H9 (cell line): ENCODE data around the gene GTF3C5. TPM values are rescaled to one million over a fixed set of nuclear protein-coding genes. Genes with fewer than 3 reads are reported as not detected.

ENCODE experiments used
- DNase-seq: peaks from one replicate; pipeline ENCODE4 v3.0.0-alpha.2; 2017
- H2AFZ ChIP-seq: one replicate; pipeline ENCODE4 v1.6.1; 2013; ENCODE audit warnings: mild to moderate bottlenecking, low read length, control low read depth, moderate library complexity
- H2AK5ac ChIP-seq: 2 replicates; pipeline ENCODE4 v1.6.1; 2013; ENCODE audit warnings: low read length, control low read depth, mixed read lengths; ENCODE audit not compliant: insufficient read length
- H2BK120ac ChIP-seq: one replicate; pipeline ENCODE4 v1.6.1; 2013; ENCODE audit warnings: low read depth, mild to moderate bottlenecking, low read length, control low read depth, inconsistent platforms; ENCODE audit not compliant: poor library complexity, severe bottlenecking
- H2BK12ac ChIP-seq: 2 replicates; pipeline ENCODE4 v1.6.1; 2013; ENCODE audit warnings: low read length, control low read depth, mixed read lengths, low read depth; ENCODE audit not compliant: insufficient read length
- H2BK15ac ChIP-seq: 2 replicates; pipeline ENCODE4 v1.6.1; 2013; ENCODE audit warnings: low read depth, low read length, control low read depth
- H2BK20ac ChIP-seq: one replicate; pipeline ENCODE4 v1.6.1; 2013; ENCODE audit warnings: low read depth, mild to moderate bottlenecking, low read length, control low read depth, inconsistent platforms; ENCODE audit not compliant: poor library complexity, severe bottlenecking
- H2BK5ac ChIP-seq: 2 replicates; pipeline ENCODE4 v1.6.1; 2013; ENCODE audit warnings: low read length, control low read depth, mixed read lengths; ENCODE audit not compliant: insufficient read length
- H3K14ac ChIP-seq: 2 replicates; pipeline ENCODE4 v1.6.1; 2013; ENCODE audit warnings: low read length, control low read depth; ENCODE audit not compliant: insufficient read depth
- H3K18ac ChIP-seq: 2 replicates; pipeline ENCODE4 v1.6.1; 2013; ENCODE audit warnings: low read depth, mild to moderate bottlenecking, mixed read lengths, low read length, control low read depth; ENCODE audit not compliant: insufficient read length
- H3K23ac ChIP-seq: 2 replicates; pipeline ENCODE4 v1.6.1; 2013; ENCODE audit warnings: low read length, control low read depth, mixed read lengths, low read depth; ENCODE audit not compliant: insufficient read length
- H3K23me2 ChIP-seq: 2 replicates; pipeline ENCODE4 v1.6.1; 2013; ENCODE audit warnings: low read depth, mild to moderate bottlenecking, mixed read lengths, low read length, control low read depth; ENCODE audit not compliant: insufficient read length, poor library complexity, severe bottlenecking
- H3K27ac ChIP-seq: 2 replicates; pipeline ENCODE4 v1.5.1; 2013; ENCODE audit warnings: low read length, control low read depth, mixed read lengths, low read depth; ENCODE audit not compliant: insufficient read length
- H3K27me3 ChIP-seq: 2 replicates; pipeline ENCODE4 v1.6.1; 2013; ENCODE audit warnings: low read length, control low read depth, inconsistent platforms; ENCODE audit not compliant: insufficient read depth
- H3K4ac ChIP-seq: 2 replicates; pipeline ENCODE4 v1.6.1; 2013; ENCODE audit warnings: low read depth, mild to moderate bottlenecking, control low read depth, inconsistent platforms, low read length, moderate library complexity
- H3K4me1 ChIP-seq: 2 replicates; pipeline ENCODE4 v1.6.1; 2013; ENCODE audit warnings: low read length, control low read depth, inconsistent platforms; ENCODE audit not compliant: insufficient read depth
- H3K4me2 ChIP-seq: 2 replicates; pipeline ENCODE4 v1.6.1; 2013; ENCODE audit warnings: low read length, control low read depth, mixed read lengths; ENCODE audit not compliant: insufficient read length, insufficient read depth
- H3K56ac ChIP-seq: 2 replicates; pipeline ENCODE4 v1.6.1; 2013; ENCODE audit warnings: low read depth, mild to moderate bottlenecking, mixed read lengths, low read length, control low read depth; ENCODE audit not compliant: insufficient read length
- H3K79me1 ChIP-seq: 2 replicates; pipeline ENCODE4 v1.6.1; 2013; ENCODE audit warnings: low read depth, mild to moderate bottlenecking, moderate library complexity, low read length, control low read depth, inconsistent platforms; ENCODE audit not compliant: insufficient read depth, poor library complexity, severe bottlenecking
- H3K79me2 ChIP-seq: 2 replicates; pipeline ENCODE4 v1.6.1; 2013; ENCODE audit warnings: low read length, control low read depth, inconsistent platforms; ENCODE audit not compliant: insufficient read depth
- H3K9ac ChIP-seq: 2 replicates; pipeline ENCODE4 v1.6.1; 2013; ENCODE audit warnings: low read length, control low read depth, mixed read lengths; ENCODE audit not compliant: insufficient read length; ENCODE audit errors: extremely low read depth
- H3K9me3 ChIP-seq: one replicate; pipeline ENCODE4 v1.6.1; 2013; ENCODE audit warnings: low read depth, low read length, inconsistent platforms; ENCODE audit not compliant: control insufficient read depth
- H3T11ph ChIP-seq: one replicate; pipeline ENCODE4 v1.6.1; 2013; ENCODE audit warnings: mild to moderate bottlenecking, low read length, control low read depth, inconsistent platforms
- H4K20me1 ChIP-seq: one replicate; pipeline ENCODE4 v1.6.1; 2013; ENCODE audit not compliant: control insufficient read depth, insufficient read length, insufficient read depth
- H4K5ac ChIP-seq: 2 replicates; pipeline ENCODE4 v1.6.1; 2013; ENCODE audit warnings: low read depth, mild to moderate bottlenecking, mixed read lengths, low read length, control low read depth; ENCODE audit not compliant: insufficient read length
- H4K8ac ChIP-seq: replicated peaks from 2 replicates; pipeline ENCODE4 v1.6.1; 2013; ENCODE audit warnings: low read length, control low read depth, mixed read lengths, low read depth; ENCODE audit not compliant: insufficient read length
- H4K91ac ChIP-seq: 2 replicates; pipeline ENCODE4 v1.6.1; 2013; ENCODE audit warnings: low read depth, mild to moderate bottlenecking, moderate library complexity, mixed read lengths, low read length, control low read depth; ENCODE audit not compliant: insufficient read length
- H3K27ac Mint-ChIP-seq, 3 experiments: 2 replicates in 2 of 3; 3 replicates in 1 of 3; pipeline ENCODE4 v1.8.0; 2020 to 2021; ENCODE audit warnings: mixed read lengths in 3 of 3, mild to moderate bottlenecking in 1 of 3, moderate library complexity in 1 of 3
- H3K27me3 Mint-ChIP-seq: 2 replicates; pipeline ENCODE4 v1.8.0; 2021; ENCODE audit warnings: low read depth, mild to moderate bottlenecking, moderate library complexity, mixed read lengths
- H3K36me3 Mint-ChIP-seq, 3 experiments: 2 replicates in 2 of 3; 3 replicates in 1 of 3; pipeline ENCODE4 v1.8.0; 2020 to 2021; ENCODE audit warnings: low read depth in 3 of 3, mixed read lengths in 3 of 3; ENCODE audit not compliant: insufficient read depth in 1 of 3
- H3K4me1 Mint-ChIP-seq, 2 experiments: 2 replicates each; pipeline ENCODE4 v1.8.0; 2020; ENCODE audit warnings: mixed read lengths in 2 of 2
- H3K4me3 Mint-ChIP-seq, 2 experiments: 2 replicates in 1 of 2; 3 replicates in 1 of 2; pipeline ENCODE4 v1.8.0; 2020 to 2021; ENCODE audit warnings: mild to moderate bottlenecking in 2 of 2, mixed read lengths in 2 of 2, moderate library complexity in 1 of 2
- H3K9me3 Mint-ChIP-seq, 2 experiments: 2 replicates in 1 of 2; 3 replicates in 1 of 2; pipeline ENCODE4 v1.8.0; 2020; ENCODE audit warnings: mild to moderate bottlenecking in 2 of 2, mixed read lengths in 2 of 2, moderate library complexity in 1 of 2
- CTCF ChIP-seq: fragments of 200-600 bp; sonication (generic); conservative IDR thresholded peaks from 3 replicates; pipeline ENCODE4 v1.8.0; 2021; ENCODE audit warnings: antibody characterized with exemption, mild to moderate bottlenecking
- WGBS: extraction: QIAGEN DNeasy Blood & Tissue Kit; methylation state at CpG from one replicate; pipeline ENCODE4 v1.1.7; 2013; ENCODE audit warnings: missing lambda C conversion rate, low lambda C conversion rate, mixed read lengths; ENCODE audit not compliant: insufficient read length; ENCODE audit errors: extremely low coverage; 5-methylcytosine and 5-hydroxymethylcytosine counted together
- total RNA-seq: library from RNA; stranded (reverse); gene quantifications from 2 replicates; pipeline ENCODE4 v1.2.1, GENCODE V29; 2021

The GTF3C5 gene
- total RNA-seq, 1 experiment from 2014 or later, result 88.9 TPM

- H3K27ac ChIP-seq, result no peak overlapping the region
- H3K4me1 ChIP-seq, result no peaks in the 10 kb centered on the region; the same call in 1 of the 2 replicates
- no peaks in the 10 kb centered on the region for H3K27me3 Mint-ChIP-seq
- no peak overlapping the region for H4K5ac ChIP-seq
- H2BK20ac ChIP-seq, result no peak overlapping the region
- no peaks in the 10 kb centered on the region for H3K27me3 ChIP-seq
- H3K23me2 ChIP-seq, result no peaks in the 10 kb centered on the region
- WGBS, result no CpG with 5 or more reads among the region's 6 CpGs
- H4K8ac ChIP-seq, result no peak overlapping the region
- no peak overlapping the region for H3K4me2 ChIP-seq
- H3K9me3 Mint-ChIP-seq, result peaks cover 2 to 5% of the 10 kb centered on the region in 2 experiments; a peak in 3 of 5 replicates
- TF ChIP-seq CTCF, result no peak
- no peak overlapping the region for H3K9ac ChIP-seq
- H3K9me3 ChIP-seq, result no peaks in the 10 kb centered on the region
- no peak overlapping the region for H2BK12ac ChIP-seq
- H2BK5ac ChIP-seq, result no peak overlapping the region
- no peak overlapping the region for H3T11ph ChIP-seq
- H4K20me1 ChIP-seq, result no peaks in the 10 kb centered on the region
- H2BK120ac ChIP-seq, result no peak overlapping the region
- H3K18ac ChIP-seq, result no peak overlapping the region
- peaks cover 28% of the 10 kb centered on the region; the same call in 1 of the 2 replicates for H3K79me2 ChIP-seq
- H3K23ac ChIP-seq, result no peak overlapping the region
- no peak overlapping the region for H3K27ac Mint-ChIP-seq
- H3K56ac ChIP-seq, result no peak overlapping the region
- no peak overlapping the region for H2AK5ac ChIP-seq
- H3K79me1 ChIP-seq, result peaks cover 8% of the 10 kb centered on the region
- no peak overlapping the region for H2BK15ac ChIP-seq
- peaks cover 5 to 12% (median 9%) of the 10 kb centered on the region in 3 experiments; a peak in 6 of 7 replicates for H3K36me3 Mint-ChIP-seq
- no peak overlapping the region for H3K14ac ChIP-seq
- H4K91ac ChIP-seq, result no peak overlapping the region
- no peak for DNase-seq
- H3K4me1 Mint-ChIP-seq, result peaks cover 13 to 15% of the 10 kb centered on the region in 2 experiments
- H3K4me3 Mint-ChIP-seq, result no peak overlapping the region
- no peak overlapping the region for H3K4ac ChIP-seq
- H2AFZ ChIP-seq, result no peak overlapping the region
Measured at GRCh38 chr9:133035669-133036068, 4.9 kb downstream of the GTF3C5 start.
